HL-60/S4 (cell line): ENCODE data around the gene SAA2.

Experiments used
- in situ Hi-C: fragments of 300-500 bp; cut with MboI; formaldehyde crosslinking; loops from 2 replicates; pipeline ENCODE4 v1.14.3; 2022; ENCODE audit warnings: low sequenced_read_pairs

The SAA2 gene

GRCh38 chr11:18253233-18253632 lies 4.8 kb upstream of the SAA2 start:
- in situ Hi-C loops, result no loop called here

GRCh38 chr11:18247191-18247581 lies 1.3 kb downstream of the SAA2 start:
- in situ Hi-C loops, result loop anchor here (25.0 kb wide), 1 partner anchor 490 kb away; the partner anchor contains the start of gene IGSF22

- in situ Hi-C loops, result loop anchor here (25.0 kb wide), 1 partner anchor 491 kb away; the partner anchor contains the start of gene IGSF22
Measured at GRCh38 chr11:18246379-18247190, 1.9 kb downstream of the SAA2 start.

GRCh38 chr11:18245396-18245795 lies 3.1 kb downstream of the SAA2 start:
- in situ Hi-C loops, result loop anchor here (25.0 kb wide), 1 partner anchor 492 kb away; the partner anchor contains the start of gene IGSF22

- in situ Hi-C loops, result loop anchor here (25.0 kb wide), 1 partner anchor 493 kb away; the partner anchor contains the start of gene IGSF22
Measured at GRCh38 chr11:18243783-18244362, 4.6 kb downstream of the SAA2 start.

- in situ Hi-C loops, result loop anchor here (25.0 kb wide), 1 partner anchor 498 kb away; the partner anchor contains the start of gene IGSF22
Measured at GRCh38 chr11:18239655-18240054, 8.8 kb downstream of the SAA2 start.

GRCh38 chr11:18236664-18237356 lies 11.7 kb downstream of the SAA2 start, which contains the start of gene SAA4:
TSS of gene SAA4 (minus strand) at chr11:18236802. CDS start at chr11:18235926, 876 bp downstream.
- in situ Hi-C loops, result loop anchor here (25.0 kb wide), 1 partner anchor 500 kb away; the partner anchor contains the start of gene IGSF22

GRCh38 chr11:18235394-18236334 lies 12.8 kb downstream of the SAA2 start:
- in situ Hi-C loops, result loop anchor here (25.0 kb wide), 1 partner anchor 502 kb away; the partner anchor contains the start of gene IGSF22

GRCh38 chr11:18233912-18234311 lies 14.6 kb downstream of the SAA2 start:
- in situ Hi-C loops, result loop anchor here (25.0 kb wide), 1 partner anchor 503 kb away; the partner anchor contains the start of gene IGSF22

GRCh38 chr11:18230859-18231258 lies 17.6 kb downstream of the SAA2 start:
- in situ Hi-C loops, result loop anchor here (25.0 kb wide), 1 partner anchor 506 kb away; the partner anchor contains the start of gene IGSF22

- in situ Hi-C loops, result loop anchor here (25.0 kb wide), 1 partner anchor 508 kb away; the partner anchor contains the start of gene IGSF22
Measured at GRCh38 chr11:18229501-18229900, 19.0 kb downstream of the SAA2 start.

GRCh38 chr11:18225913-18226312 lies 22.6 kb downstream of the SAA2 start:
- in situ Hi-C loops, result loop anchor here (25.0 kb wide), 1 partner anchor 511 kb away; the partner anchor contains the start of gene IGSF22

GRCh38 chr11:18223591-18224387 lies 24.7 kb downstream of the SAA2 start:
- in situ Hi-C loops, result no loop called here

- in situ Hi-C loops, result no loop called here
Measured at GRCh38 chr11:18222814-18223421, 25.6 kb downstream of the SAA2 start.

GRCh38 chr11:18221274-18221876 lies 27.1 kb downstream of the SAA2 start:
- in situ Hi-C loops, result no loop called here

- in situ Hi-C loops, result no loop called here
Measured at GRCh38 chr11:18209058-18209457, 39.4 kb downstream of the SAA2 start.

GRCh38 chr11:18204771-18205170 lies 43.7 kb downstream of the SAA2 start:
- in situ Hi-C loops, result no loop called here

- in situ Hi-C loops, result no loop called here
Measured at GRCh38 chr11:18204220-18204619, 44.2 kb downstream of the SAA2 start.
